HUES64 (cell line): ENCODE data around the gene IKZF2.

Source experiments
- H3K27ac ChIP-seq: 2 replicates; pipeline ENCODE4 v1.7.0; 2013; ENCODE audit warnings: low read depth, low read length, inconsistent platforms
- H3K27me3 ChIP-seq: 2 replicates; pipeline ENCODE4 v1.6.1; 2013; ENCODE audit warnings: mild to moderate bottlenecking, low read length; ENCODE audit not compliant: insufficient read depth
- H3K36me3 ChIP-seq: 2 replicates; pipeline ENCODE4 v1.6.1; 2013; ENCODE audit warnings: mild to moderate bottlenecking, low read length; ENCODE audit not compliant: insufficient read depth
- H3K4me1 ChIP-seq: 2 replicates; pipeline ENCODE4 v1.6.1; 2013; ENCODE audit warnings: mild to moderate bottlenecking, low read length, moderate library complexity; ENCODE audit not compliant: insufficient read depth
- H3K4me3 ChIP-seq: 2 replicates; pipeline ENCODE4 v1.5.1; 2013; ENCODE audit warnings: mild to moderate bottlenecking, low read length, moderate library complexity
- H3K9ac ChIP-seq: 2 replicates; pipeline ENCODE4 v1.6.1; 2013; ENCODE audit warnings: mild to moderate bottlenecking, low read depth, low read length
- H3K9me3 ChIP-seq: 2 replicates; pipeline ENCODE4 v1.6.1; 2013; ENCODE audit warnings: low read depth, low read length; ENCODE audit not compliant: insufficient read depth
- WGBS: fragments of 150-250, 120-280 bp; methylation state at CpG from one replicate; pipeline ENCODE4 v1.1.7; 2013; ENCODE audit warnings: missing lambda C conversion rate; 5-methylcytosine and 5-hydroxymethylcytosine counted together

IKZF2 gene

GRCh38 chr2:212970132-212970531, 181.3 kb downstream of the IKZF2 start:
- Histone ChIP-seq H3K4me3 (no peak overlapping the region), H3K36me3 (no peaks in the 10 kb centered on the region), H3K27me3 (no peaks in the 10 kb centered on the region), H3K27ac (no peak overlapping the region), H3K9me3 (no peaks in the 10 kb centered on the region), H3K9ac (no peak overlapping the region), H3K4me1 (peaks cover 19% of the 10 kb centered on the region; the same call in 1 of the 2 replicates)

DNA sequence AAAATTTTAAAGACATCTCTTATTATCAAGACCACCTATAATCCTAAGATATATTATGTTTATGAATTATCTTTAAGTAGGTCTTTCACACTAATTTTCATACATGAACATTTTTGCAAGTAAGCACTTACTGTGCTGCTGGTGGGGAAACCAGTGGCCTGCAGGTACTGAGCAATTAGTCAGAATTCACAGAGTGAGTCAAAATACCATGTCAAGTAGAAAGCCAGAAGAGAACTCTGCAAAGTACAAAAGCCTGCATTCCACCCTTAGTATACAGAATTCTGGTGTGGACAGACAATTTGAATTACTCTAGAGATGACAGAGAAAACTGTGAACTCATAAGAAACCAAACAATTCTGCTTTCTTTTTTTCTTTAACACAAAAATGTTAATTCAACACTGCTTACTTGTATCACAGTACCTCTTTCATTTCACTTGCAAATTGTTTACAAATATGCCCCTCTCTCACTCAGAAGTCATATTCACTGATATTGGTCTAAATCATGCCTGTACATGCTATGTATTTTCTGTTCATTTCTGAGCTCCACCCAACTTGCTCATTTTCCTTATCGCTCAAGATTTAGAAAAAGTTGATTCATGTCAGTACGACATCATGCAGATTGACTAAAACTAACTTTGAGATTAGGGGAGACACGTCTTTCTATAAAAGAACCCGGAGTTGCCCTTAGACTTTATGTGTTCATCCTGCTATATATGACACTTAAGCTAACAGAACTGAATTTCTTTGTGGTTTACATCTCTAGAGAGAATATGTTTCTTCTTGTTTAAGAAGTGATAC, 182.9 kb downstream of the IKZF2 start:
- H3K36me3 ChIP-seq, result no peaks in the 10 kb centered on the region
- H3K4me3 ChIP-seq, result no peak overlapping the region
- H3K27me3 ChIP-seq, result no peaks in the 10 kb centered on the region
- WGBS, result 95% methylated on average over 4 of the region's 4 CpGs
- H3K9me3 ChIP-seq, result no peaks in the 10 kb centered on the region
- 0 out of 2 replicates have a peak, but pooled peaks cover 14% of the 10 kb centered on the region for H3K4me1 ChIP-seq
- H3K27ac ChIP-seq, result no peak overlapping the region
- H3K9ac ChIP-seq, result no peak overlapping the region

GRCh38 chr2:212966884-212967283, 184.5 kb downstream of the IKZF2 start:
- Histone ChIP-seq H3K4me3 (no peak overlapping the region), H3K9ac (no peak overlapping the region), H3K36me3 (no peaks in the 10 kb centered on the region), H3K27me3 (no peaks in the 10 kb centered on the region), H3K27ac (no peak overlapping the region), H3K4me1 (0 out of 2 replicates have a peak, but pooled peaks cover 14% of the 10 kb centered on the region), H3K9me3 (no peaks in the 10 kb centered on the region)
- WGBS, result 90% methylated on average over 1 of the region's 1 CpG

DNA sequence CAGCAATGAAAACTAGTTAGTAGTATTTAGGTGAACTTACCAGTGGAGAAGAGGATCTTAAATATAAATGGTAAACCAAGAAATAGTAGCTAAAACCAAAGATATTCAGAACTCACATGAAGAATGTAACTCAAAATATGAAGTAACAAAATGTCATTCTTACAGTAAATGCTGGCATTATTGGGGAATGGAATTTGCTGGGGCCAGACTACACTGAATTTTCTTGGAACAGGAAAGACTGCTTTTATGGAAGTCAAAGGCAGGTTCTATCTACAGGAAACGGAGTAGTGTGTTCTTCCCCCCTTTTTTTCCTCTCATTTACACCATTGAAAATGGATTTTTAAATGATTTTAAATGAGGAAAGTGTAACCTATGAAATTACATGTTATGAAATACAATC, 188.7 kb downstream of the IKZF2 start:
- Histone ChIP-seq H3K36me3 (no peaks in the 10 kb centered on the region), H3K4me1 (0 out of 2 replicates have a peak, but pooled peaks cover 4% of the 10 kb centered on the region), H3K9ac (no peak overlapping the region), H3K27me3 (no peaks in the 10 kb centered on the region), H3K9me3 (no peaks in the 10 kb centered on the region), H3K27ac (no peak overlapping the region), H3K4me3 (no peak overlapping the region)
- WGBS, result 80% methylated on average over 1 of the region's 1 CpG

DNA sequence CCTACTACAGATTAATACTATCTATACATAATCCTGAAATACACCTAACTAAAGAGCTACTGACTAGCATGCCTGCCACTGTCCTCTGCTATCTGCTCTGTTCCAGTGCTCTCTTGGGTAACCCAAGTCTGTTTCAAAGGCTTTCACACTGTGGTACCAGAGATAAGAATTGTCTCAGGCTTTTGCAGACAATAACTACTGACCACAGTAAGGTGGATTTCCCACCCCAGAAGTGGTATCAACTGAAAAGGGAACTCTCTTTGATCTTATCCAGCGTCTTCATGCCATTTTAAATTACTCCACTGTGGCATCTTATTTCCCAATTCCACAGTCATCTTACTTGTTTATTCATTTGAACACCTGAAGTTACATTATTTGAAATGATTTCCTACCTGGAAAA, 190.2 kb downstream of the IKZF2 start:
- Histone ChIP-seq H3K9me3 (no peaks in the 10 kb centered on the region), H3K4me1 (no peaks in the 10 kb centered on the region), H3K27ac (no peak overlapping the region), H3K4me3 (no peak overlapping the region), H3K27me3 (no peaks in the 10 kb centered on the region), H3K9ac (no peak overlapping the region), H3K36me3 (no peaks in the 10 kb centered on the region)
- WGBS, result 82% methylated on average over 1 of the region's 1 CpG

DNA sequence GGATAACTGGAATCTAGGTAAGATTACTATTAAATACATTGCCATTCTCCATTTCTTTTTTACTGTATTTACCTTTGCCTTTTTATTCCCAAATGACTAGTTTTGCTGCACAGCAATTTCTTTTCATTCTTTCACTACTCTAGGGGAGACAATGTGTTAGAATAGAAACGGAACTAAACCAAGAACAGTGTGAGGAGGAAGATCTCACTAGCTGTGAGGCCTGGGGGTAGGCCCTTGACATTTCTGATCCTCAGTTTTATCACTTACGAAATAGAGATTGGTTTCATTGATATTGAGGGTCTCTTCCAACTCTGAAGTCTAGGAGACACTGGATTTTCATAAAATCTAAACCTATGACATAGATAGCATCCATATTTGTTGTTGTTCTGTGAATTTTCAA, 191.1 kb downstream of the IKZF2 start:
- Histone ChIP-seq H3K4me3 (no peak overlapping the region), H3K27ac (no peak overlapping the region), H3K9me3 (no peaks in the 10 kb centered on the region), H3K36me3 (no peaks in the 10 kb centered on the region), H3K4me1 (no peaks in the 10 kb centered on the region), H3K27me3 (no peaks in the 10 kb centered on the region), H3K9ac (no peak overlapping the region)
- 100% methylated on average over 2 of the region's 2 CpGs for WGBS

GRCh38 chr2:212959471-212960117, 191.8 kb downstream of the IKZF2 start:
- Histone ChIP-seq H3K9ac (no peak overlapping the region), H3K27me3 (no peaks in the 10 kb centered on the region), H3K36me3 (no peaks in the 10 kb centered on the region), H3K4me3 (no peak overlapping the region), H3K9me3 (no peaks in the 10 kb centered on the region), H3K27ac (no peak overlapping the region), H3K4me1 (no peaks in the 10 kb centered on the region)
- WGBS, result 100% methylated on average over 1 of the region's 1 CpG

DNA sequence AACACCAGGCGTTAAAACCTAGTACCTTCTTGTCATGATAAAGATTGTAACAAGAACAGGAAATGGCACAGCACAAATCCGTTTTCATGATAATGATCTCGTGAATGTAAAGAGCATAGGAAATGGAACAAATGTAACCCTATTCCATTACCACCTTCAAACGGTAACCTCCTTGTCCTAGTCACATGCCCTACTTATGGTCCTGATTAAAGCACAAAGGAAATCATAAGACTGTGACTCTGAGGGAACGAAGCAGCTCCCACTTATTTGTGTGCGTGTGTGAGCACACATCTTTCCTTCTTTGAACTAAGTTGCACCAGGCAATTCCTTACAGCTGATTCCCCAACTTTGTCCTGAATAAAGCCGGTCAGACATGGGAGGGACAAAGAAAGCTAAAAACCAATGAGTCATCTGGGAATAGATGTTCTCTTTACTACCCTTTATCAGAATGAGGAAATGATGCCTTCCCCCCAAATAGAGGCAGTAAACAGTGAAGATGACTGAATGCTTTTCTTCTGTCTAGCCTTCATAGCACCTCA, 192.6 kb downstream of the IKZF2 start:
- no peaks in the 10 kb centered on the region for H3K36me3 ChIP-seq
- no peak overlapping the region for H3K9ac ChIP-seq
- no peak overlapping the region for H3K27ac ChIP-seq
- H3K9me3 ChIP-seq, result no peaks in the 10 kb centered on the region
- H3K27me3 ChIP-seq, result no peaks in the 10 kb centered on the region
- WGBS, result 91% methylated on average over 7 of the region's 7 CpGs
- no peaks in the 10 kb centered on the region for H3K4me1 ChIP-seq
- no peak overlapping the region for H3K4me3 ChIP-seq

- 98% methylated on average over 2 of the region's 3 CpGs for WGBS
- no peak overlapping the region for H3K27ac ChIP-seq
- no peak overlapping the region for H3K9ac ChIP-seq
Measured at GRCh38 chr2:212958133-212958532, 193.3 kb downstream of the IKZF2 start.

DNA sequence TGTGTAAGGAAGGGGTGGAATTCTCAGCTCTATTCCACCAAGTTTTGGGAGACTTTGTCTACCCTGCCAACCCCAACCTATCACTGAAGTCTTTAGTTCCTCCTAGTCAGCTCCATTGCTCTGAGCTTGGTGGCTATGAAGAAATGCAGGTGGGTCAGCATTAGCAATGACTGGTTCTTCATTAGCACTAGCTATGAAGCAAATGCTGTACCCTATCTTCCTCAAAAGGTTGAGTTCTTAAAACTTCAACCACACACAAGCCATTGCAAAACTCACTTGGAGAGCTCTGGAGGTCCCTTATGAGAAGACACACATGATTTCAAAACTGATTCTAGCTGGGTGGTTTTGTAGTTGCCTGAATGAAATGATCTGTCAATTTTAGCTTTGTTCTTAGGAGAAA, 193.8 kb downstream of the IKZF2 start:
- H3K4me1 ChIP-seq, result no peaks in the 10 kb centered on the region
- H3K4me3 ChIP-seq, result no peak overlapping the region
- no peaks in the 10 kb centered on the region for H3K9me3 ChIP-seq
- H3K27ac ChIP-seq, result no peak overlapping the region
- no peaks in the 10 kb centered on the region for H3K36me3 ChIP-seq
- no peak overlapping the region for H3K9ac ChIP-seq
- no peaks in the 10 kb centered on the region for H3K27me3 ChIP-seq

More at GRCh38 chr2:212958133-212958532, 193.3 kb downstream of the IKZF2 start:
- no peaks in the 10 kb centered on the region for H3K4me1 ChIP-seq
- no peaks in the 10 kb centered on the region for H3K9me3 ChIP-seq
- no peak overlapping the region for H3K4me3 ChIP-seq
- H3K27me3 ChIP-seq, result no peaks in the 10 kb centered on the region
- H3K36me3 ChIP-seq, result no peaks in the 10 kb centered on the region
